Motor neuron (in vitro differentiated cells): Measurements from ENCODE around the gene PAK5. TPM values are rescaled to one million over a fixed set of nuclear protein-coding genes. Genes with fewer than 3 reads are reported as not detected.

ENCODE experiments used
- ATAC-seq, 8 experiments: fragments of 200-7000 bp; cut with Tn5 transposase; replicated peaks in 6 of 8; 2 replicates each; pipeline ENCODE4 v1.8.0; 2021; ENCODE audit warnings: mild to moderate bottlenecking in 8 of 8, moderate library complexity in 8 of 8
- H3K27ac ChIP-seq, 2 donors: fragments of 250-450 bp; sonication (Bioruptor Pico); 2 replicates each; pipeline ENCODE4 v1.9.0; 2021; ENCODE audit warnings: antibody characterized with exemption in 2 of 2, mild to moderate bottlenecking in 2 of 2, moderate library complexity in 1 of 2
- H3K4me1 ChIP-seq, 2 donors: fragments of 250-450 bp; sonication (Bioruptor Pico); replicated peaks in 1 of 2; 2 replicates each; pipeline ENCODE4 v1.6.1; 2021; ENCODE audit warnings: antibody characterized with exemption in 2 of 2, mild to moderate bottlenecking in 2 of 2, moderate library complexity in 1 of 2
- H3K4me3 ChIP-seq, 5 donors: fragments of 250-450 bp; sonication (Bioruptor Pico); 2 replicates each; pipeline ENCODE4 v1.9.0; 2021; ENCODE audit warnings: antibody characterized with exemption in 5 of 5, mild to moderate bottlenecking in 5 of 5, moderate library complexity in 4 of 5
- WGBS, 10 experiments: fragments of 450-650 bp; shearing (Covaris generic); methylation state at CpG; one replicate each; pipeline ENCODE4 v1.0.0; 2022; 5-methylcytosine and 5-hydroxymethylcytosine counted together
- in situ Hi-C, 9 experiments: fragments of 400-800 bp; cut with MboI; loops; one replicate each; pipeline ENCODE4 v1.15.0; 2021; ENCODE audit warnings: low sequenced_read_pairs in 9 of 9, low pct_unique_long_range_greater_than_20kb in 2 of 9; ENCODE audit not compliant: unreplicated experiment in 9 of 9
- total RNA-seq, 8 experiments: library from RNA; unstranded; fragments of 300-600 nt; gene quantifications; 2 replicates each; pipeline versions ENCODE4 v1.2.3 to v1.2.4, GENCODE V29; 2022

PAK5 gene
- total RNA-seq, 8 experiments from 2014 or later: 2.7 to 20.0 (median 12.5) TPM

GRCh38 chr20:9520086-9520485, 318.8 kb downstream of the PAK5 start:
- WGBS, 10 experiments: 7 to 71% (median 40%) methylated on average over 2 to 4 of the region's 4 CpGs; no CpG with 5 or more reads in 4 of the 10 experiments
- peaks cover 33 to 46% of the 10 kb centered on the region in 2 donors for H3K4me1 ChIP-seq
- no peak for ATAC-seq

GRCh38 chr20:9518576-9519175, 320.2 kb downstream of the PAK5 start:
- ATAC-seq: no peak
- in situ Hi-C loops: no loop called here
- 0 to 57% (median 15%) methylated on average over 1 to 7 of the region's 8 CpGs for WGBS, 10 experiments
- Histone ChIP-seq H3K27ac (peak overlapping the region in 1 of 2 donors; percentile 80), H3K4me1 (peaks cover 33 to 49% of the 10 kb centered on the region in 2 donors), H3K4me3 (peak overlapping the region in 4 of 5 donors; percentile 2 to 71 (median 36))

More at GRCh38 chr20:9520086-9520485, 318.8 kb downstream of the PAK5 start:
- Histone ChIP-seq H3K4me3 (peak overlapping the region in 2 of 5 donors; percentile 55 to 71), H3K27ac (no peak overlapping the region)
- in situ Hi-C loops: no loop called here

GRCh38 chr20:9517297-9518162, 321.3 kb downstream of the PAK5 start:
- no peak for ATAC-seq
- H3K4me1 ChIP-seq: peaks cover 33 to 55% of the 10 kb centered on the region in 2 donors
- WGBS, 10 experiments: 0 to 100% (median 50%) methylated on average over 2 to 6 of the region's 8 CpGs; no CpG with 5 or more reads in 3 of the 10 experiments

DNA sequence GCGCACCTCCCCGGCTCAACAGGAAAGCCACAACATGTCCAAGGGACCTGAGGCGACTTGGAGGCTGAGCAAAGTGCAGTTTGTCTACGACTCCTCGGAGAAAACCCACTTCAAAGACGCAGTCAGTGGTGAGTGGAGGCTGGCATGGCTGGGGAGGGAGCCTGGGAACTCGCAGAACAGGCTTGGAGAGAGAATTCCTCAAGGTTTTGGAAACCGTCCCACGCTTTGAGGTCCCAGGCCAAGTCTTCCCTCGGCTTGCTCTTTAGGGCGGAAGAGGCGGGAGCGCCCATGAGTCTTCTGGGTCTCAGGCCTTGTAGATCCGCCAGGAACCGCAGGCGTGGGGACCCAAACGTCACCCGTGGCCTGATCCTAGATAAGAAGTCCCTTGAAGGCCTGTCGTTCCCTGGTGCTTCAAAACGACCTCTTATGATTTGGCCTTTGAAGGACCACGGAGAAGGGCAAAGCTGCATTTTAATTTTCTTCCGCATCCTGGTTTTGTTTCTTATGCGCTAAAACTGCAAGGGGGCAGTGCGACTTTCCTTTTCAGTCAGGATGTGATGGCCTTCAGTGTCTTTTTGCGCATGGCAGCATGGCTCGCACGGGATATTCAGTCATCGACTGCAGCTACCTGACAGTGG, 322.5 kb downstream of the PAK5 start:
- Histone ChIP-seq H3K4me3 (peak overlapping the region; percentile 48 to 71 (median 55)), H3K4me1 (peaks cover 33 to 63% of the 10 kb centered on the region in 2 donors), H3K27ac (peak overlapping the region; percentile 8 to 80)
- in situ Hi-C loops: no loop called here
- WGBS, 10 experiments: 0 to 58% (median 8%) methylated on average over 4 to 16 of the region's 28 CpGs; no CpG with 5 or more reads in 3 of the 10 experiments
- ATAC-seq: peak in 5 of 8 experiments; percentile 35 to 50 (median 40)

More at GRCh38 chr20:9517297-9518162, 321.3 kb downstream of the PAK5 start:
- H3K27ac ChIP-seq: peak overlapping the region in 1 of 2 donors; percentile 80
- in situ Hi-C loops: no loop called here
- H3K4me3 ChIP-seq: peak overlapping the region in 4 of 5 donors; percentile 48 to 71 (median 56)

GRCh38 chr20:9515741-9516233, 323.1 kb downstream of the PAK5 start:
- in situ Hi-C loops: no loop called here
- 0 to 12% (median 4%) methylated on average over 5 to 22 of the region's 38 CpGs; no CpG with 5 or more reads in 5 of the 10 experiments for WGBS, 10 experiments

DNA sequence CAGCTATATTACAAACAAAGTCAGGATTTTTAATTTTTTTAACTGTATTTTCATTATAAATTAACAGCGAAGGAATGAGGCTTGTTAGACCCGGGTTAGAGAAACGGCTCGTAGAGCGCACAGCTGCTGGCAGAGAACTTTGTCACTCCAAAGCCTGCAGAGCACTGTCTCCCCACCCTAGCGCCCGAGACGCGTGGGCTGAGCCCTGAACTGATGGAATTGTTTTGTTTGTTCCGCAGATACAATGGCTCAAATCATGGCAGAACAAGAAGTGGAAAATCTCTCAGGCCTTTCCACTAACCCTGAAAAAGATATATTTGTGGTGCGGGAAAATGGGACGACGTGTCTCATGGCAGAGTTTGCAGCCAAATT, 323.7 kb downstream of the PAK5 start:
- H3K27ac ChIP-seq: peak overlapping the region in 1 of 2 donors; percentile 80
- peak overlapping the region; percentile 48 to 71 (median 55) for H3K4me3 ChIP-seq
- WGBS, 10 experiments: 0 to 35% (median 0%) methylated on average over 2 to 9 of the region's 13 CpGs; no CpG with 5 or more reads in 3 of the 10 experiments
- H3K4me1 ChIP-seq: peaks cover 29 to 60% of the 10 kb centered on the region in 2 donors
- in situ Hi-C loops: no loop called here
- peak in 5 of 8 experiments; percentile 15 to 19 (median 16) for ATAC-seq

More at GRCh38 chr20:9515741-9516233, 323.1 kb downstream of the PAK5 start:
- peak overlapping the region in 1 of 2 donors; percentile 80 for H3K27ac ChIP-seq
- peaks cover 30 to 63% of the 10 kb centered on the region in 2 donors for H3K4me1 ChIP-seq
- peak overlapping the region; percentile 48 to 71 (median 55) for H3K4me3 ChIP-seq
- peak in 5 of 8 experiments; percentile 14 to 21 (median 19) for ATAC-seq

DNA sequence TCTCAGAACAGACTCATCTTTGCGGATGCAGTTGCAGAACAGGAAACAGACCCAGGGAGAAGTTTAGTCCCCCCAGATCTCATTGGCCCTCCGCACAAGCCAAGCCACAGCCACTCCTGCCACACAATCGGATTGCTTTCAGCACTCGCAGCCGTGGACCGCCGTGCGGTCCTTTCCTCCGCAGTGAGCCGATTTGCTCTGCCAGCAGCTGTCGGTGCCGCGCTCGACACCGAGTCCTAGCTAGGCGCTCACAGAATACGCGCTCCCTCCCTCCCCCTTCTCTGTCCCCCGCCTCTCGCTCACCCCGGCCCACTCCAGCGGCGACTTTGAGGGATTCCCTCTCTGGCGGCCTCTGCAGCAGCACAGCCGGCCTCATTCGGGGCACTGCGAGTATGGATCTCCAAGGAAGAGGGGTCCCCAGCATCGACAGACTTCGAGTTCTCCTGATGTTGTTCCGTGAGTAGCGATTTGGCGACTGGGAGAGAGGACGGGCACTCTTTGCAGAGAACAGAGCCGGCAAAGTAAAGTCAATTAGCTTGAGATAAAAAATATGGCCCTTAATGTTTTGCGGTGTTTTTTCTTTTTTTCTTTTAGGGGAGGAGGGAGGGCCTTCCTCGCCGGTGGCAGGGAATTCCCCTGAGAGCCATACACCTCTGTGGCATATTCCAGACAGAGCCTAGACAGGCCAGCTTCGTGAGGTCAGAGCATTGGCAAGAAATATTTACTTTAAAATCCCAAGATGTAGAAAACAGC, 324.2 kb downstream of the PAK5 start, which contains the start of gene LAMP5:
LAMP5 (plus strand) TSS at position 130 of the 753 bp plus-strand sequence; CDS start at position 393, 263 bp downstream.
- Histone ChIP-seq H3K4me1 (peaks cover 27 to 54% of the 10 kb centered on the region in 2 donors), H3K27ac (peak within 1 kb of the TSS in 1 of 2 donors; percentile 80), H3K4me3 (peak within 1 kb of the TSS; percentile 48 to 71 (median 55))
- in situ Hi-C loops: no loop called here
- ATAC-seq: peak; percentile 84 to 91 (median 88)
- 0 to 43% (median 1%) methylated on average over 2 to 9 of the region's 38 CpGs; no CpG with 5 or more reads in 2 of the 10 experiments for WGBS, 10 experiments

DNA sequence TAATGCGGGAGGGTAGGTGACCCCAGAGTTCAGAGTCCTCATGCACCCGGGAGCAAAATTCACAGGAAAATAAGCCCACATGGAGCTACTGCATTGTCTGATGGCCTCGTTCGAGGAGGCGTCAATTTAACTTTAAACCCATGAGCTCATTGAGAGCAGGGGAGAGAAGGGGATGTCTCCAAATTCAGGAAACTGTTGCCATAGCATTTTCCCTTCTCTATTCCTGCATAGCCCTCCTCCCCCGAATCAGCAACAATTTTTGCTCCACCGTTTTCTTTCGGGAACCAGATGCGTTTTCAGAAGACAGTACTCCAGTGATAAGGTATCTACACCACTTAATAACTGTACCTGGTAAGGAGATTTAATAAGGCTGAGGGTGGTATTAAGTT, 324.8 kb downstream of the PAK5 start:
- peak in 6 of 8 experiments; percentile 14 to 29 (median 20) for ATAC-seq
- in situ Hi-C loops: no loop called here
- Histone ChIP-seq H3K4me3 (peak overlapping the region; percentile 48 to 71 (median 55)), H3K4me1 (peaks cover 26 to 49% of the 10 kb centered on the region in 2 donors), H3K27ac (peak overlapping the region in 1 of 2 donors; percentile 80)
- 0 to 48% (median 15%) methylated on average over 2 to 8 of the region's 9 CpGs; no CpG with 5 or more reads in 5 of the 10 experiments for WGBS, 10 experiments

GRCh38 chr20:9510911-9511310, 328.0 kb downstream of the PAK5 start:
- Histone ChIP-seq H3K27ac (no peak overlapping the region), H3K4me1 (peaks cover 15 to 27% of the 10 kb centered on the region in 2 donors), H3K4me3 (no peak overlapping the region)
- no peak for ATAC-seq
- in situ Hi-C loops: no loop called here
- 0 to 100% (median 83%) methylated on average over 1 to 5 of the region's 5 CpGs; no CpG with 5 or more reads in 1 of the 10 experiments for WGBS, 10 experiments

DNA sequence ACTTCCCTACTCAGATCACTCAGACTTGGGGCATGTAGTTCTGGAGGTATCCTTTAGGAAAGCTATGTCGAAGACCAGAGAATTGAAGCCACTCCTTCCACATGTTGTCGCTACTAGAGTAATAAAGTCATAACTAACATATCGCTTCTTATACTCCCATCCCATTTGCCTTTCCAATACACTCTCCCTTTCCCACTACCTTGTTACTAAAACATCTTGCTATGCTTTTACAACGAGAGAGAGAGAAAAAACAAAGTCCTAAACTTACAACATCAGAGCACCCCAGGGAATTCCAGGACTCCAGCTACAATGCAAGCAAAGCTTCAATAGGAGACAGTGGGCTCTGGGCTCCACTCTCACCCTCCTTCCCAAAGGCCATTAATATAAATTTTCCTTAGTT, 329.6 kb downstream of the PAK5 start:
- in situ Hi-C loops: no loop called here
- WGBS, 10 experiments: 0 to 100% (median 56%) methylated on average over 1 to 4 of the region's 4 CpGs; no CpG with 5 or more reads in 1 of the 10 experiments
- ATAC-seq: no peak
- no peak overlapping the region for H3K27ac ChIP-seq
- no peak overlapping the region for H3K4me3 ChIP-seq
- H3K4me1 ChIP-seq: peaks cover 13 to 27% of the 10 kb centered on the region in 2 donors

DNA sequence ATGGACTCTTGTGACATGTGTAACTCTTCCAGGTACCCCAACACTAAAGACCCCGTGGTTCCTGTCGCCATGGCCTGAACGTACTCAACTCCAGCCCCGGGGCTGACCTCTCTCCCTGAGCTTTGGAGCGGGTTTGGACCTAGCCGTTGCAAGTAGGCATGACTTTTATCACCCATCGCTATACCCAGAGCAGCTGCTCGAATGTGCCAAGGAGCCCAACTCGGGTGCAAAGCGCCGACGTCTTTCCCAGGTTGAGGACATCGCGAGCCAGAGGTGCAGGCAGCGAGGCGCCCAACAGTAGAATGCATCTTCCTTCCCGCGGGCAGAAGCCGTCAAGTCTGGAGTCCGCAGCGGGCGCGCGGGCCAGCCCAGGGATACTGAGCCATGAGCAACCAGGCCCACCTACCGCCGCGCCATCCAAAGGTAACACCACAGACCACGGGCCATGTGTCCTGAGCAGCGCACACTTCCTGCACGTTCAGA, 330.1 kb downstream of the PAK5 start:
- peaks cover 13 to 30% of the 10 kb centered on the region in 2 donors for H3K4me1 ChIP-seq
- WGBS, 10 experiments: 0 to 74% (median 52%) methylated on average over 2 to 20 of the region's 30 CpGs; no CpG with 5 or more reads in 2 of the 10 experiments
- H3K27ac ChIP-seq: no peak overlapping the region
- no peak overlapping the region for H3K4me3 ChIP-seq
- ATAC-seq: no peak
- in situ Hi-C loops: no loop called here
